Measurements from ENCODE around the gene TEC. TPM values are rescaled to one million over a fixed set of nuclear protein-coding genes. Genes with fewer than 3 reads are reported as not detected.

TEC gene
- total RNA-seq, 6 donors from 2014 or later: 5.9 to 26.2 (median 10.1) TPM

DNA sequence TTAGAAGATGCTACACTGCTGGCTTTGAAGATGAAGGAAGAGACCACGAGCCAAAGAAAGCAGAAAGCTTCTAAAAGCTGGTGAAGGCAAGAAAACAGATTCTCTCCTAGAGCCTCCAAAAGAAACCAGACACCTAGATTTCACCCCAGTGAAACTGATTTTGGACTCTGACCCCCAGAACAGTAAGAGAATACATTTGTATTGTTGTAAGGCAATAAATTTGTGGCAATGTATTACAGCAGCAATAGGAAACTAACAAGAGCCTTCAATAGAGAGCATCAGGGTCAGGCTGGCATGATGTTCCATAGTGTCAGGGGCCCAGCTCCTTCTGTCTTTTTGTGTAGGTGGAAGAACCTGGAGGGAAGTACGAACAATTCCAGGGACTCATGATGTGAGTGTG, 6.0 kb upstream of the TEC start:
- TF ChIP-seq EP300 (IDR thresholded peaks at IDR 0.05) (no peak), POLR2A (IDR thresholded peaks at IDR 0.05) (no peak), POLR2AphosphoS5 (IDR thresholded peaks at IDR 0.05) (no peak)
- TF ChIP-seq, protein P1, sequence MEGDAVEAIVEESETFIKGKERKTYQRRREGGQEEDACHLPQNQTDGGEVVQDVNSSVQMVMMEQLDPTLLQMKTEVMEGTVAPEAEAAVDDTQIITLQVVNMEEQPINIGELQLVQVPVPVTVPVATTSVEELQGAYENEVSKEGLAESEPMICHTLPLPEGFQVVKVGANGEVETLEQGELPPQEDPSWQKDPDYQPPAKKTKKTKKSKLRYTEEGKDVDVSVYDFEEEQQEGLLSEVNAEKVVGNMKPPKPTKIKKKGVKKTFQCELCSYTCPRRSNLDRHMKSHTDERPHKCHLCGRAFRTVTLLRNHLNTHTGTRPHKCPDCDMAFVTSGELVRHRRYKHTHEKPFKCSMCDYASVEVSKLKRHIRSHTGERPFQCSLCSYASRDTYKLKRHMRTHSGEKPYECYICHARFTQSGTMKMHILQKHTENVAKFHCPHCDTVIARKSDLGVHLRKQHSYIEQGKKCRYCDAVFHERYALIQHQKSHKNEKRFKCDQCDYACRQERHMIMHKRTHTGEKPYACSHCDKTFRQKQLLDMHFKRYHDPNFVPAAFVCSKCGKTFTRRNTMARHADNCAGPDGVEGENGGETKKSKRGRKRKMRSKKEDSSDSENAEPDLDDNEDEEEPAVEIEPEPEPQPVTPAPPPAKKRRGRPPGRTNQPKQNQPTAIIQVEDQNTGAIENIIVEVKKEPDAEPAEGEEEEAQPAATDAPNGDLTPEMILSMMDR (IDR thresholded peaks at IDR 0.05): no peak
- Histone ChIP-seq H3K9me3 (no peaks in the 10 kb centered on the region), H3K4me1 (peaks cover 0 to 1% (median under 1%) of the 10 kb centered on the region in 4 donors), H3K4me3 (no peak overlapping the region), H3K27ac (no peak overlapping the region), H3K27me3 (peaks cover 0 to 5% (median 0%) of the 10 kb centered on the region in 4 donors), H3K36me3 (no peaks in the 10 kb centered on the region)
- ATAC-seq (ENCODE audit: low FRiP score in 2 of 2) (no peak), DNase-seq (no peak)
- WGBS, 2 donors: 88 to 90% methylated on average over 2 of the region's 2 CpGs

DNA sequence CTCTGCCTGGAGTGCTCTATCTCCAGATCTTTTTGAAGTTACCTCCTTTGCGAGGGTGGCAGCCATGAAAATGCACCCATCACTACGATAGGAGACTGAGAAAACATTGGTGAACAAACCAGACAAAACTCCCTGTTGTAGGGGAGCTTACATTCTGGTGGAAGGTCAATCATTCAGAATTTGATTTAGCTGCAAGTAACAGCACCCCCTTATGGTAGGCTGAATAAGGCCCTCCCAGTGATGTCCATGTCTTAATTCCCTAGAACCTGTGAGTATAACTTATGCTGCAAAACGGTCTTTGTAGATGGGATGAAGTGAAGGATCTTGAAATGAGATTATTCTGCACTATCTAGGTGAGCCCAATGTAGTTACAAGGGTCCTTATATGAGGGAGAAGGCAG, 5.6 kb upstream of the TEC start:
- no peak overlapping the region for H3K27ac ChIP-seq
- no peaks in the 10 kb centered on the region for H3K36me3 ChIP-seq
- peaks cover 0 to 6% (median 2%) of the 10 kb centered on the region in 4 donors for H3K4me1 ChIP-seq
- H3K9me3 ChIP-seq: no peaks in the 10 kb centered on the region
- WGBS, 2 donors: 38 to 53% methylated on average over 3 of the region's 3 CpGs
- no peak overlapping the region for H3K4me3 ChIP-seq
- ATAC-seq (ENCODE audit: low FRiP score in 2 of 2) (peak; percentile 53 to 61), DNase-seq (no peak)
- TF ChIP-seq POLR2A (IDR thresholded peaks at IDR 0.05) (no peak), POLR2AphosphoS5 (IDR thresholded peaks at IDR 0.05) (no peak)
- TF ChIP-seq, protein P1 (IDR thresholded peaks at IDR 0.05): peak in 4 of 6 experiments; percentile 24 to 48 (median 38)
- H3K27me3 ChIP-seq: peaks cover 0 to 5% (median 0%) of the 10 kb centered on the region in 4 donors

DNA sequence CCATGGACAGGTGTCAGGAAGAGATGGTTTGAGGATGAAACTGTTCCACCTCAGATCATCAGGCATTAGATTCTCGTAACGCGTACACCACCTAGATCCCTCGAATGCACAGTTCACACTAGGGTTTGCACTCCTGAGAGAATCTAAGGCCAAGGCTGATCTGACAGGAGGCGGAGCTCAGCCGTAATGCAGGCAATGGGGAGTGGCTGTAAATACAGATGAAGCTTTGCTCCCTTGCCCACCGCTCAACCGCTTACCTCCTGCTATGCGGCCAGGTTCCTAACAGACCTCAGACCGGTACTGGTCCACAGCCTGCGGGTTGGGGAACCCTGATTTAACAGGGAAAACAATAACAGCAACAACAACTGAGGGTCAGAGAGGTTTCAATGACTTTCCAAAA, 2.0 kb upstream of the TEC start:
- Histone ChIP-seq H3K4me3 (no peak overlapping the region), H3K4me1 (peaks cover 0 to 11% (median 7%) of the 10 kb centered on the region in 4 donors), H3K27ac (no peak overlapping the region), H3K36me3 (no peaks in the 10 kb centered on the region), H3K9me3 (no peaks in the 10 kb centered on the region), H3K27me3 (no peaks in the 10 kb centered on the region)
- DNase-seq: no peak
- 95 to 96% methylated on average over 11 of the region's 11 CpGs for WGBS, 2 donors
- ATAC-seq (ENCODE audit: low FRiP score in 2 of 2): no peak
- no peak for TF ChIP-seq POLR2A (IDR thresholded peaks at IDR 0.05)
- TF ChIP-seq, protein P1 (IDR thresholded peaks at IDR 0.05): no peak
- no peak for TF ChIP-seq EP300 (IDR thresholded peaks at IDR 0.05)
- no peak for TF ChIP-seq POLR2AphosphoS5 (IDR thresholded peaks at IDR 0.05)

DNA sequence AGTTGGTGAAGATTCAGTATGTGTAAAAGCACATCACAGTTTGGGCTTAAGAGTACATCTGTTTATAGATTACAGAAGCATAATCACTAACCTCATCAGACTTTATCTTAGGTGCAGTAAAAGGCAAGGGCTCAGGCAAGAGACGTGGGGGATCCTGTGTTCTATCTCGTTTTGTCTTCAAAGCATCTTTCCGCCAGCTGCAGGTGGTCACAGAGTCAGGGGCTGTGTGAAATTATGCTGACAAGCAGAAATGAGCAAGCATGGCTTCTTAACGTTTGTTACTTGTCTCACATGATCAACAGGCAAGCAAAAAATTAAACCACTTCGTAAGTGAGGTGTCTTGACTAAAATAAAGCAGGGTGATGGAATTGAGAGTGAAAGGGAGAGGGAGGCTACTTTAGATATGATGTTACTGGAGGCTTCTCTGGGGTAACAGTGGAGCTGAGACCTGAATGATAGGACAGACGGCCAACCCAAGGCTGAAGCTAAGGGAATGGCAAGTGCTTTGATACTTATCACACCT, 1.4 kb upstream of the TEC start:
- Histone ChIP-seq H3K27ac (peak overlapping the region; percentile 86 to 93 (median 90)), H3K27me3 (no peaks in the 10 kb centered on the region), H3K36me3 (no peaks in the 10 kb centered on the region), H3K4me1 (peaks cover 0 to 11% (median 7%) of the 10 kb centered on the region in 4 donors), H3K9me3 (no peaks in the 10 kb centered on the region), H3K4me3 (no peak overlapping the region)
- no peak for ATAC-seq (ENCODE audit: low FRiP score in 2 of 2)
- no peak for DNase-seq
- TF ChIP-seq EP300 (IDR thresholded peaks at IDR 0.05) (no peak), POLR2AphosphoS5 (IDR thresholded peaks at IDR 0.05) (no peak), POLR2A (IDR thresholded peaks at IDR 0.05) (no peak)
- TF ChIP-seq, protein P1 (IDR thresholded peaks at IDR 0.05): no peak
- WGBS, 2 donors: 69 to 76% methylated on average over 6 of the region's 6 CpGs

DNA sequence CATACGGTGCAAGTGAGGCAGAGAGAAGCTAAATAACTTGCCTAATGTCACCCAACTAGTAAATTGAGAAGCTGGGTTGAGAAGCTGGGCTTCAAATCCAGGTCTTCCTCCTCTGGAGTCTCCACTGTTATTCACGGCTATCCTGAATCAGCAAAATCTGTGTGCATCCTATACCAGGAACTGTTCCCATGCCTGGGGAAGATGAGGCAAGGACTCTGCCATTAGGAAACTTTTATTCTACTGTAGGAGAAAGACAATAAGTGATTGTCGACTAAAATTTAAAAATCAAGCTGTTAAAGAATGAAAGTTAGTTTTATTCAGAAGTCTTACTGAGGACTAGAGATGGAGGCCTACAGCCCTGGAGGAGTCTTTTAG, 872 bp upstream of the TEC start:
- DNase-seq (no peak), ATAC-seq (ENCODE audit: low FRiP score in 2 of 2) (no peak)
- Histone ChIP-seq H3K4me1 (peaks cover 0 to 11% (median 7%) of the 10 kb centered on the region in 4 donors), H3K4me3 (peak overlapping the region in 3 of 4 donors; percentile 70 to 98 (median 89)), H3K36me3 (no peaks in the 10 kb centered on the region), H3K9me3 (no peaks in the 10 kb centered on the region), H3K27me3 (no peaks in the 10 kb centered on the region), H3K27ac (peak overlapping the region; percentile 86 to 93 (median 90))
- no peak for TF ChIP-seq EP300 (IDR thresholded peaks at IDR 0.05)
- TF ChIP-seq POLR2AphosphoS5 (IDR thresholded peaks at IDR 0.05): no peak
- TF ChIP-seq, protein P1 (IDR thresholded peaks at IDR 0.05): no peak
- WGBS, 2 donors: 57 to 63% methylated on average over 3 of the region's 3 CpGs
